Mucosa of descending colon (tissue), 3 donors: ENCODE measurements around the gene TTC12. TPM values are rescaled to one million over a fixed set of nuclear protein-coding genes. Genes with fewer than 3 reads are reported as not detected.

ENCODE experiments used
- ATAC-seq: fragments of 200-7000 bp; cut with Tn5 transposase; one replicate; pipeline ENCODE4 v1.9.1; 2020; ENCODE audit warnings: mild to moderate bottlenecking, moderate library complexity
- DNase-seq, 3 donors: peaks; one replicate each; pipeline ENCODE4 v3.0.0-alpha.2; 2020
- H3K36me3 ChIP-seq: fragments of 200-600 bp; one replicate; pipeline ENCODE4 v1.8.0; 2021; ENCODE audit warnings: low read depth, mild to moderate bottlenecking
- H3K4me1 ChIP-seq: fragments of 200-600 bp; one replicate; pipeline ENCODE4 v1.8.0; 2021; ENCODE audit warnings: low read depth, mild to moderate bottlenecking
- H3K4me3 ChIP-seq: fragments of 200-600 bp; one replicate; pipeline ENCODE4 v1.8.0; 2021; ENCODE audit warnings: mild to moderate bottlenecking
- H3K9me3 ChIP-seq: fragments of 200-600 bp; one replicate; pipeline ENCODE4 v1.8.0; 2021; ENCODE audit warnings: mild to moderate bottlenecking
- intact Hi-C, 2 donors: fragments of 100-400 bp; cut with DNase I in 1 of 2; cut with micrococcal nuclease in 1 of 2; formaldehyde crosslinking; loops; one replicate each; pipeline versions ENCODE4 v1.11.0 to v1.11.1; 2022; cut with DNase I, micrococcal nuclease
- total RNA-seq, 3 donors: library from RNA; stranded (reverse); fragmentation: NEBNext Ultra II Directional in 2 of 3; extraction: Animal tissue kit (Norgen Biotek cat#: 25700) in 2 of 3; gene quantifications; one replicate each; pipeline versions ENCODE4 v1.2.1 to v1.2.4, GENCODE V29; 2021 to 2023
- TF ChIP-seq, protein P1 (sequence below): fragments of 200-600 bp; IDR thresholded peaks from one replicate; pipeline ENCODE4 v1.8.0; 2022; ENCODE audit warnings: antibody characterized with exemption, mild to moderate bottlenecking
- donor health status: DM: no; HTN: no; CAD: no; lungs with moderate emphysema.
- donor health status: DM: no; HTN: no; CAD: no.
- donor health status: DM: no; HTN: yes; CAD: no.

The TTC12 gene
- total RNA-seq, 3 donors from 2014 or later: 13.5 to 20.7 (median 16.6) TPM

GRCh38 chr11:113278925-113279324 lies 35.5 kb upstream of the TTC12 start:
- intact Hi-C loops: no loop called here
- Histone ChIP-seq H3K9me3 (no peaks in the 10 kb centered on the region), H3K36me3 (no peaks in the 10 kb centered on the region), H3K4me3 (no peak overlapping the region), H3K4me1 (no peaks in the 10 kb centered on the region)
- ATAC-seq (no peak), DNase-seq (no peak)
- TF ChIP-seq, protein P1, sequence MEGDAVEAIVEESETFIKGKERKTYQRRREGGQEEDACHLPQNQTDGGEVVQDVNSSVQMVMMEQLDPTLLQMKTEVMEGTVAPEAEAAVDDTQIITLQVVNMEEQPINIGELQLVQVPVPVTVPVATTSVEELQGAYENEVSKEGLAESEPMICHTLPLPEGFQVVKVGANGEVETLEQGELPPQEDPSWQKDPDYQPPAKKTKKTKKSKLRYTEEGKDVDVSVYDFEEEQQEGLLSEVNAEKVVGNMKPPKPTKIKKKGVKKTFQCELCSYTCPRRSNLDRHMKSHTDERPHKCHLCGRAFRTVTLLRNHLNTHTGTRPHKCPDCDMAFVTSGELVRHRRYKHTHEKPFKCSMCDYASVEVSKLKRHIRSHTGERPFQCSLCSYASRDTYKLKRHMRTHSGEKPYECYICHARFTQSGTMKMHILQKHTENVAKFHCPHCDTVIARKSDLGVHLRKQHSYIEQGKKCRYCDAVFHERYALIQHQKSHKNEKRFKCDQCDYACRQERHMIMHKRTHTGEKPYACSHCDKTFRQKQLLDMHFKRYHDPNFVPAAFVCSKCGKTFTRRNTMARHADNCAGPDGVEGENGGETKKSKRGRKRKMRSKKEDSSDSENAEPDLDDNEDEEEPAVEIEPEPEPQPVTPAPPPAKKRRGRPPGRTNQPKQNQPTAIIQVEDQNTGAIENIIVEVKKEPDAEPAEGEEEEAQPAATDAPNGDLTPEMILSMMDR: no peak

- Histone ChIP-seq H3K4me3 (no peak overlapping the region), H3K36me3 (no peaks in the 10 kb centered on the region), H3K4me1 (no peaks in the 10 kb centered on the region), H3K9me3 (no peaks in the 10 kb centered on the region)
- no peak for ATAC-seq
- TF ChIP-seq, protein P1: no peak
- intact Hi-C loops: no loop called here
- no peak for DNase-seq
These were observed 34.8 kb upstream of the TTC12 start for GRCh38 chr11:113279591-113279990.

GRCh38 chr11:113281052-113281725 lies 33.2 kb upstream of the TTC12 start:
- no peak overlapping the region for H3K4me3 ChIP-seq
- intact Hi-C loops: no loop called here
- no peaks in the 10 kb centered on the region for H3K4me1 ChIP-seq
- DNase-seq (no peak), ATAC-seq (no peak)
- H3K36me3 ChIP-seq: no peaks in the 10 kb centered on the region
- no peaks in the 10 kb centered on the region for H3K9me3 ChIP-seq
- TF ChIP-seq, protein P1: no peak

GRCh38 chr11:113282898-113283437 lies 31.4 kb upstream of the TTC12 start:
- H3K9me3 ChIP-seq: no peaks in the 10 kb centered on the region
- no peaks in the 10 kb centered on the region for H3K36me3 ChIP-seq
- no peak for ATAC-seq
- intact Hi-C loops: no loop called here
- H3K4me3 ChIP-seq: no peak overlapping the region
- no peaks in the 10 kb centered on the region for H3K4me1 ChIP-seq
- TF ChIP-seq, protein P1: no peak
- DNase-seq: no peak

DNA sequence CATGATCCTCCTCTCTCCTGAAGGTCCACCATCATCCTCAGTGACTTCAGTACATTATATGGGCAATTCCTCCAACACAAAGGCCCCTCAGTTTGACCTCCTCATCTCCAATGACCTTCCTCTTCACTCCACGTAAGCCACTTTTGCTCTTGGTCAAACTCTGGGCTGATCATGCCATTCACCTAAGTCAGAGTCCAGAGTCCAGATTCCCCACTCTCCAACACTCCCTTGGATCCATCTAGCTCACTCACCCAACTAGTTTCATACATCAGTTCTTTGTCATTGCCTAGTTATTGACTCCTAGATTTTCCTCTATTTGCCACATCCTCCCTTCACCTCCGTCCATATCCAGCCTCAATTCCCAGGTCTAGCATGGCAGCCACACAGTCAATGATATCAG lies 30.5 kb upstream of the TTC12 start:
- ATAC-seq: no peak
- no peak for DNase-seq
- H3K4me3 ChIP-seq: no peak overlapping the region
- H3K36me3 ChIP-seq: no peaks in the 10 kb centered on the region
- no peaks in the 10 kb centered on the region for H3K4me1 ChIP-seq
- H3K9me3 ChIP-seq: no peaks in the 10 kb centered on the region
- TF ChIP-seq, protein P1: no peak
- intact Hi-C loops: no loop called here
